ENCODE data around the gene CKAP2L.

CKAP2L gene

DNA sequence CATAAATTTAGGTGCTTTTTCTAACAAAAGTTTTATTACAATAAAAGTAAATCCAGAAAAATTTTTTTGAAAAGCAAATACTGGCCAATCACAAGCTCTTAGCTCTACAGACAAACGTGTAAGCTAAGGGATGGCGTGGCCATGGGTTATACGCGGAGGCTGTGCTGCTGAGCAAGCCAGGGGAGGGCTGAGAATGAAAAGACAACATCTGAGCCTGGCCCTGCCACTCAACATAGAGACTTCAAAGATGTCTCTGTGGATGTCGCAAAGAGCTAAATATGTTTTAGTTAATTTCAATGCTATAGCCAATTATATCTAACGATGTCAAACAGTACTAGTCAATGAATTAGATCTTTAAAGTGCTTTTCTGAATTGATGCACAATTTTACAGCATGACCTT, 76.9 kb downstream of the CKAP2L start:
- no peak overlapping the region for H2AFZ ChIP-seq (ENCODE audit: low read length)
- H3K27me3 ChIP-seq (replicated peaks; ENCODE audit: insufficient read depth, low read length), result no peaks in the 10 kb centered on the region
- no peak overlapping the region for H3K4me3 ChIP-seq (ENCODE audit: low read length)
- H3K9me3 ChIP-seq (replicated peaks; ENCODE audit: insufficient read depth, low read length), result no peaks in the 10 kb centered on the region
- TF ChIP-seq, protein P1, sequence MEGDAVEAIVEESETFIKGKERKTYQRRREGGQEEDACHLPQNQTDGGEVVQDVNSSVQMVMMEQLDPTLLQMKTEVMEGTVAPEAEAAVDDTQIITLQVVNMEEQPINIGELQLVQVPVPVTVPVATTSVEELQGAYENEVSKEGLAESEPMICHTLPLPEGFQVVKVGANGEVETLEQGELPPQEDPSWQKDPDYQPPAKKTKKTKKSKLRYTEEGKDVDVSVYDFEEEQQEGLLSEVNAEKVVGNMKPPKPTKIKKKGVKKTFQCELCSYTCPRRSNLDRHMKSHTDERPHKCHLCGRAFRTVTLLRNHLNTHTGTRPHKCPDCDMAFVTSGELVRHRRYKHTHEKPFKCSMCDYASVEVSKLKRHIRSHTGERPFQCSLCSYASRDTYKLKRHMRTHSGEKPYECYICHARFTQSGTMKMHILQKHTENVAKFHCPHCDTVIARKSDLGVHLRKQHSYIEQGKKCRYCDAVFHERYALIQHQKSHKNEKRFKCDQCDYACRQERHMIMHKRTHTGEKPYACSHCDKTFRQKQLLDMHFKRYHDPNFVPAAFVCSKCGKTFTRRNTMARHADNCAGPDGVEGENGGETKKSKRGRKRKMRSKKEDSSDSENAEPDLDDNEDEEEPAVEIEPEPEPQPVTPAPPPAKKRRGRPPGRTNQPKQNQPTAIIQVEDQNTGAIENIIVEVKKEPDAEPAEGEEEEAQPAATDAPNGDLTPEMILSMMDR (IDR thresholded peaks at IDR 0.05; ENCODE audit: low read length), result no peak
- TF ChIP-seq EZH2phosphoT487 (IDR thresholded peaks at IDR 0.05; ENCODE audit: low read length) (no peak), EZH2 (optimal IDR thresholded peaks at IDR 0.05; ENCODE audit: low read depth, low read length) (no peak)
- H3K4me2 ChIP-seq (ENCODE audit: low read depth, low read length), result no peak overlapping the region
- H3F3A ChIP-seq (ENCODE audit: insufficient read depth, low read length), result peaks cover 19% of the 10 kb centered on the region
- H4K20me1 ChIP-seq (ENCODE audit: insufficient read depth, low read length), result no peaks in the 10 kb centered on the region
- DNase-seq, result no peak
- H3K27ac ChIP-seq (ENCODE audit: low read length), result no peak overlapping the region
- no peak overlapping the region for H3K9ac ChIP-seq (ENCODE audit: low read length)
- H3K4me1 ChIP-seq (ENCODE audit: low read length), result peaks cover 30% of the 10 kb centered on the region
- H3K36me3 ChIP-seq (replicated peaks; ENCODE audit: insufficient read depth, low read length), result no peaks in the 10 kb centered on the region
- H3K79me2 ChIP-seq (ENCODE audit: low read length), result no peaks in the 10 kb centered on the region
- no peaks in the 10 kb centered on the region for H3K9me2 ChIP-seq (replicated peaks; ENCODE audit: insufficient read depth, low read length)

All from MM.1S (cell line).